GM18526 (cell line): ENCODE data around the gene SLC12A7.

Experiments used
- POLR2A ChIP-seq: IDR thresholded peaks from 3 replicates; pipeline ENCODE4 v1.6.1; 2011; ENCODE audit not compliant: insufficient read length; ENCODE audit errors: extremely low read depth

Gene SLC12A7

GRCh38 chr5:1132570-1132969 lies 20.7 kb upstream of the SLC12A7 start:
- no peak for TF ChIP-seq POLR2A

GRCh38 chr5:1131726-1132125 lies 19.9 kb upstream of the SLC12A7 start:
- no peak for TF ChIP-seq POLR2A

GRCh38 chr5:1131191-1131621 lies 19.3 kb upstream of the SLC12A7 start:
- TF ChIP-seq POLR2A: no peak

GRCh38 chr5:1130218-1130946 lies 18.5 kb upstream of the SLC12A7 start:
- no peak for TF ChIP-seq POLR2A

- no peak for TF ChIP-seq POLR2A
These were observed 17.8 kb upstream of the SLC12A7 start for GRCh38 chr5:1129711-1130055.

GRCh38 chr5:1128977-1129710 lies 17.3 kb upstream of the SLC12A7 start:
- TF ChIP-seq POLR2A: no peak

GRCh38 chr5:1127959-1128785 lies 16.3 kb upstream of the SLC12A7 start:
- TF ChIP-seq POLR2A: no peak

- no peak for TF ChIP-seq POLR2A
These were observed 13.1 kb upstream of the SLC12A7 start for GRCh38 chr5:1125030-1125357.

GRCh38 chr5:1124205-1125029 lies 12.6 kb upstream of the SLC12A7 start:
- TF ChIP-seq POLR2A: no peak

GRCh38 chr5:1123418-1124147 lies 11.7 kb upstream of the SLC12A7 start:
- TF ChIP-seq POLR2A: no peak

- TF ChIP-seq POLR2A: no peak
These were observed 10.8 kb upstream of the SLC12A7 start for GRCh38 chr5:1122511-1123294.

- no peak for TF ChIP-seq POLR2A
These were observed 10.0 kb upstream of the SLC12A7 start for GRCh38 chr5:1121891-1122290.

GRCh38 chr5:1121044-1121443 lies 9.2 kb upstream of the SLC12A7 start:
- no peak for TF ChIP-seq POLR2A
